NT2/D1 (cell line): ENCODE results near the gene CHGA.

Source experiments
- DNase-seq: peaks from one replicate; pipeline ENCODE4 v3.0.0-alpha.2; 2011; ENCODE audit warnings: low read depth, low spot score
- H3K27me3 ChIP-seq: 2 replicates; pipeline ENCODE4 v1.6.0; 2011; ENCODE audit warnings: mild to moderate bottlenecking; ENCODE audit not compliant: insufficient read length, insufficient read depth
- H3K36me3 ChIP-seq: 2 replicates; pipeline ENCODE4 v1.6.1; 2011; ENCODE audit warnings: mild to moderate bottlenecking, low read length, mixed read lengths; ENCODE audit not compliant: insufficient read depth, insufficient read length
- H3K4me1 ChIP-seq: 2 replicates; pipeline ENCODE4 v1.5.1; 2011; ENCODE audit not compliant: insufficient read depth, insufficient read length
- H3K4me3 ChIP-seq: 2 replicates; pipeline ENCODE4 v1.5.1; 2011; ENCODE audit warnings: low read depth; ENCODE audit not compliant: insufficient read length
- H3K9ac ChIP-seq: 2 replicates; pipeline ENCODE4 v1.6.0; 2011; ENCODE audit warnings: low read depth; ENCODE audit not compliant: insufficient read length
- H3K9me3 ChIP-seq: 2 replicates; pipeline ENCODE4 v1.5.1; 2011; ENCODE audit warnings: mild to moderate bottlenecking, low read length; ENCODE audit not compliant: insufficient read depth
- SUZ12 ChIP-seq: IDR thresholded peaks from 2 replicates; pipeline ENCODE4 v1.6.1; 2011; ENCODE audit not compliant: insufficient read length, insufficient read depth; ENCODE audit errors: extremely low read depth
- YY1 ChIP-seq: IDR thresholded peaks from 2 replicates; pipeline ENCODE4 v1.6.1; 2011; ENCODE audit not compliant: insufficient read length, insufficient read depth
- ZNF274 ChIP-seq: IDR thresholded peaks from 2 replicates; pipeline ENCODE4 v1.6.1; 2011; ENCODE audit warnings: mild to moderate bottlenecking, low read depth, low read length

The CHGA gene

GRCh38 chr14:92906823-92907222 is 16.1 kb upstream of the CHGA start:
- Histone ChIP-seq H3K4me1 (peaks cover 2% of the 10 kb centered on the region), H3K9ac (no peak overlapping the region), H3K9me3 (no peaks in the 10 kb centered on the region), H3K36me3 (no peaks in the 10 kb centered on the region), H3K27me3 (peaks cover 14% of the 10 kb centered on the region), H3K4me3 (no peak overlapping the region)
- no peak for TF ChIP-seq YY1
- no peak for TF ChIP-seq ZNF274
- no peak for TF ChIP-seq SUZ12
- no peak for DNase-seq

GRCh38 chr14:92907316-92907911 is 15.5 kb upstream of the CHGA start:
- DNase-seq = no peak
- H3K9me3 ChIP-seq = no peaks in the 10 kb centered on the region
- H3K27me3 ChIP-seq = peaks cover 11% of the 10 kb centered on the region
- peaks cover 2% of the 10 kb centered on the region for H3K4me1 ChIP-seq
- no peaks in the 10 kb centered on the region for H3K36me3 ChIP-seq
- H3K9ac ChIP-seq = no peak overlapping the region
- no peak overlapping the region for H3K4me3 ChIP-seq
- TF ChIP-seq ZNF274 (no peak), SUZ12 (no peak), YY1 (no peak)

GRCh38 chr14:92914087-92914656 is 8.8 kb upstream of the CHGA start:
- H3K4me1 ChIP-seq = no peaks in the 10 kb centered on the region
- peaks cover 6% of the 10 kb centered on the region; the same call in 1 of the 2 replicates for H3K9me3 ChIP-seq
- no peak for TF ChIP-seq YY1
- TF ChIP-seq ZNF274 = no peak
- TF ChIP-seq SUZ12 = no peak
- H3K4me3 ChIP-seq = no peak overlapping the region
- peak; percentile 25 for DNase-seq
- H3K36me3 ChIP-seq = no peaks in the 10 kb centered on the region
- peaks cover 51% of the 10 kb centered on the region for H3K27me3 ChIP-seq
- H3K9ac ChIP-seq = no peak overlapping the region

GRCh38 chr14:92916201-92916600 is 6.7 kb upstream of the CHGA start:
- H3K36me3 ChIP-seq = no peaks in the 10 kb centered on the region
- DNase-seq = no peak
- peaks cover 6% of the 10 kb centered on the region; the same call in 1 of the 2 replicates for H3K9me3 ChIP-seq
- no peak overlapping the region for H3K9ac ChIP-seq
- peaks cover 71% of the 10 kb centered on the region for H3K27me3 ChIP-seq
- H3K4me3 ChIP-seq = no peak overlapping the region
- TF ChIP-seq ZNF274 (no peak), SUZ12 (no peak), YY1 (no peak)
- no peaks in the 10 kb centered on the region for H3K4me1 ChIP-seq

- Histone ChIP-seq H3K9ac (no peak overlapping the region), H3K4me3 (no peak overlapping the region), H3K27me3 (peaks cover 81% of the 10 kb centered on the region), H3K4me1 (no peaks in the 10 kb centered on the region), H3K9me3 (peaks cover 6% of the 10 kb centered on the region; the same call in 1 of the 2 replicates), H3K36me3 (no peaks in the 10 kb centered on the region)
- no peak for DNase-seq
- TF ChIP-seq ZNF274 (no peak), SUZ12 (no peak), YY1 (no peak)
Measured at GRCh38 chr14:92917041-92917940, 5.7 kb upstream of the CHGA start.

- H3K9ac ChIP-seq = no peak overlapping the region
- H3K27me3 ChIP-seq = peaks cover 86% of the 10 kb centered on the region
- no peaks in the 10 kb centered on the region for H3K4me1 ChIP-seq
- no peak overlapping the region for H3K4me3 ChIP-seq
- TF ChIP-seq YY1 (no peak), SUZ12 (no peak), ZNF274 (no peak)
- H3K9me3 ChIP-seq = peaks cover 3% of the 10 kb centered on the region; the same call in 1 of the 2 replicates
- no peaks in the 10 kb centered on the region for H3K36me3 ChIP-seq
- no peak for DNase-seq
Measured at GRCh38 chr14:92917956-92918355, 5.0 kb upstream of the CHGA start.

GRCh38 chr14:92920001-92920400 is 2.9 kb upstream of the CHGA start:
- TF ChIP-seq ZNF274 (no peak), YY1 (no peak)
- H3K27me3 ChIP-seq = peaks cover 88% of the 10 kb centered on the region
- H3K9me3 ChIP-seq = no peaks in the 10 kb centered on the region
- no peak for DNase-seq
- no peaks in the 10 kb centered on the region for H3K4me1 ChIP-seq
- no peak overlapping the region for H3K9ac ChIP-seq
- H3K36me3 ChIP-seq = no peaks in the 10 kb centered on the region
- H3K4me3 ChIP-seq = no peak overlapping the region
